Adrenal gland (tissue), 12 donors: ENCODE data around the gene PPP1R9B. TPM values are rescaled to one million over a fixed set of nuclear protein-coding genes. Genes with fewer than 3 reads are reported as not detected.
A peak's percentile ranks its signal among the peaks of the same experiment; 100 is the strongest.

Experiments
- DNase-seq, 7 donors: peaks; one replicate each; pipeline ENCODE4 v3.0.0-alpha.2; 2019 to 2020
- H3K27ac ChIP-seq, 5 donors: fragments of 200-600 bp; sonication (generic) in 4 of 5; 1 replicate in 3 of 5; 2 replicates in 2 of 5; pipeline versions ENCODE4 v1.5.1 to v1.8.0; 2016 to 2020; ENCODE audit warnings: mild to moderate bottlenecking in 1 of 5
- H3K27me3 ChIP-seq: fragments of 200-600 bp; 2 replicates; pipeline ENCODE4 v1.8.0; 2021
- H3K36me3 ChIP-seq, 2 donors: fragments of 200-600 bp; replicated peaks in 1 of 2; 1 replicate in 1 of 2; 2 replicates in 1 of 2; pipeline versions ENCODE4 v1.5.1 to v1.8.0; 2018 to 2022
- H3K4me1 ChIP-seq, 2 donors: fragments of 200-600 bp; replicated peaks in 1 of 2; 1 replicate in 1 of 2; 2 replicates in 1 of 2; pipeline versions ENCODE4 v1.5.1 to v1.8.0; 2018 to 2021
- H3K4me3 ChIP-seq, 4 donors: fragments of 200-600 bp; sonication (generic) in 3 of 4; one replicate each; pipeline ENCODE4 v1.5.1; 2016 to 2018
- H3K9me3 ChIP-seq, 3 donors: fragments of 200-600 bp; sonication (generic) in 1 of 3; replicated peaks in 1 of 3; 1 replicate in 2 of 3; 2 replicates in 1 of 3; pipeline versions ENCODE4 v1.5.1 to v1.8.0; 2016 to 2021
- CTCF ChIP-seq, 6 experiments: fragments of 450-650 bp in 4 of 6; fragments of 200-600 bp in 2 of 6; sonication (generic) in 1 of 6; IDR thresholded peaks; 1 replicate in 5 of 6; 2 replicates in 1 of 6; pipeline versions ENCODE4 v1.5.1 to v1.8.0; 2016 to 2021; ENCODE audit warnings: antibody characterized with exemption in 6 of 6, mild to moderate bottlenecking in 2 of 6, moderate library complexity in 1 of 6
- POLR2A ChIP-seq, 2 donors: fragments of 450-650 bp; IDR thresholded peaks; one replicate each; pipeline ENCODE4 v1.6.1; 2017; ENCODE audit warnings: antibody characterized with exemption in 2 of 2, mild to moderate bottlenecking in 2 of 2, moderate library complexity in 1 of 2
- WGBS, 4 donors: extraction: QIAGEN DNeasy Blood & Tissue Kit in 2 of 4; methylation state at CpG; one replicate each; pipeline versions ENCODE4 v1.1.5 to v1.1.7; 2013 to 2017; 5-methylcytosine and 5-hydroxymethylcytosine counted together
- intact Hi-C, 2 donors: fragments of 100-400 bp; cut with DNase I; formaldehyde crosslinking; loops; one replicate each; pipeline versions ENCODE4 v1.14.1 to v1.15.0; 2022 to 2023
- polyA plus RNA-seq, 3 donors: library from polyadenylated mRNA; stranded (reverse); fragments of 200-250 nt in 2 of 3; fragments of 350-450 nt in 1 of 3; fragmentation: Illumina TruSeq in 1 of 3; extraction: RNeasy Lipid Tissue Mini Kit (QIAGEN cat#74804) in 1 of 3; gene quantifications; one replicate each; pipeline ENCODE4 v1.2.3, GENCODE V29; 2013 to 2014
- total RNA-seq, 9 donors: library from RNA; depleted of rRNA in 4 of 9; stranded (reverse); fragments of >200 nt in 4 of 9; fragments of 120-200 nt in 1 of 9; fragmentation: NEBNext Ultra II Directional in 1 of 9; extraction: Animal tissue kit (Norgen Biotek cat#: 25700) in 1 of 9; gene quantifications; one replicate each; pipeline versions ENCODE4 v1.1.0 to v1.2.4, GENCODE V29; 2013 to 2023
- donor health status: healthy with polysubstance abuse.
- donor health status: Bipolar disorder and iron deficiency.
- donor health status: DM: yes; HTN: yes; CAD: no.
- donor health status: DM: no; HTN: no; CAD: no.
- donor health status: DM: no; HTN: no; CAD: no.
- donor health status: DM: yes; HTN: yes; CAD: no.

The PPP1R9B gene
- total and polyA plus RNA-seq, 12 donors = 21.8 to 128 (median 52.1) TPM

- intact Hi-C loops = no loop called here
- Histone ChIP-seq H3K27ac (peak overlapping the region in 2 of 5 donors; percentile 59 to 70), H3K36me3 (no peaks in the 10 kb centered on the region), H3K4me1 (peaks cover 0 to 13% of the 10 kb centered on the region in 2 donors), H3K9me3 (no peaks in the 10 kb centered on the region), H3K27me3 (no peaks in the 10 kb centered on the region), H3K4me3 (peak overlapping the region in 2 of 4 donors; percentile 27 to 66)
- WGBS, 4 donors = 0 to 1% (median 1%) methylated on average over 23 to 53 of the region's 53 CpGs
- DNase-seq = peak; percentile 88 to 95 (median 91)
- TF ChIP-seq CTCF (IDR thresholded peaks at IDR 0.05) = peak; percentile 82 to 98 (median 93)
- no peak for TF ChIP-seq POLR2A (IDR thresholded peaks at IDR 0.05)
Measured at GRCh38 chr17:50161023-50161910, 10.8 kb upstream of the PPP1R9B start.

- H3K4me1 ChIP-seq = peaks cover 26 to 47% of the 10 kb centered on the region in 2 donors
- no peak overlapping the region for H3K4me3 ChIP-seq
- no peaks in the 10 kb centered on the region for H3K36me3 ChIP-seq
- no peak overlapping the region for H3K27ac ChIP-seq
- DNase-seq = no peak
- intact Hi-C loops = no loop called here
- H3K27me3 ChIP-seq = no peaks in the 10 kb centered on the region
- WGBS, 4 donors = 70 to 86% (median 81%) methylated on average over 4 of the region's 4 CpGs
- no peaks in the 10 kb centered on the region for H3K9me3 ChIP-seq
- no peak for TF ChIP-seq POLR2A (IDR thresholded peaks at IDR 0.05)
- no peak for TF ChIP-seq CTCF (IDR thresholded peaks at IDR 0.05)
Measured at GRCh38 chr17:50157891-50158290, 7.4 kb upstream of the PPP1R9B start.

GRCh38 chr17:50155115-50155819 is 4.8 kb upstream of the PPP1R9B start:
- Histone ChIP-seq H3K4me1 (peaks cover 40 to 53% of the 10 kb centered on the region in 2 donors), H3K36me3 (no peaks in the 10 kb centered on the region), H3K27ac (peak overlapping the region; percentile 84 to 94 (median 92)), H3K4me3 (no peak overlapping the region), H3K27me3 (no peaks in the 10 kb centered on the region), H3K9me3 (no peaks in the 10 kb centered on the region)
- intact Hi-C loops = no loop called here
- DNase-seq = peak in 5 of 7 donors; percentile 65 to 84 (median 77)
- TF ChIP-seq CTCF (IDR thresholded peaks at IDR 0.05) (no peak), POLR2A (IDR thresholded peaks at IDR 0.05) (peak in 1 of 2 donors; percentile 26)
- WGBS, 4 donors = 24 to 36% (median 28%) methylated on average over 8 of the region's 8 CpGs

- peaks cover 42 to 53% of the 10 kb centered on the region in 2 donors for H3K4me1 ChIP-seq
- intact Hi-C loops = no loop called here
- H3K27ac ChIP-seq = peak overlapping the region; percentile 84 to 94 (median 92)
- TF ChIP-seq CTCF (IDR thresholded peaks at IDR 0.05) (no peak), POLR2A (IDR thresholded peaks at IDR 0.05) (no peak)
- no peaks in the 10 kb centered on the region for H3K36me3 ChIP-seq
- DNase-seq = no peak
- no peak overlapping the region for H3K4me3 ChIP-seq
- no peaks in the 10 kb centered on the region for H3K27me3 ChIP-seq
- H3K9me3 ChIP-seq = no peaks in the 10 kb centered on the region
- WGBS, 4 donors = 36 to 67% (median 45%) methylated on average over 1 of the region's 1 CpG
Measured at GRCh38 chr17:50154604-50155003, 4.1 kb upstream of the PPP1R9B start.
